Stomach (tissue), 9 donors: ENCODE data around the gene SEMA4D. TPM values are rescaled to one million over a fixed set of nuclear protein-coding genes. Genes with fewer than 3 reads are reported as not detected.

Source experiments
- DNase-seq, 2 donors: peaks; one replicate each; pipeline versions ENCODE4 v3.0.0 to v3.0.0-alpha.2; 2013 to 2019
- H3K27ac ChIP-seq, 5 donors: fragments of 200-600 bp in 4 of 5; sonication (generic) in 4 of 5; one replicate each; pipeline ENCODE4 v1.5.1; 2013 to 2019; ENCODE audit warnings: mild to moderate bottlenecking in 1 of 5, moderate library complexity in 1 of 5
- H3K27me3 ChIP-seq, 3 donors: fragments of 200-600 bp; sonication (generic); one replicate each; pipeline ENCODE4 v1.5.1; 2017 to 2019; ENCODE audit warnings: mixed run types in 1 of 3
- H3K36me3 ChIP-seq, 4 donors: fragments of 200-600 bp; sonication (generic); 1 replicate in 3 of 4; 2 replicates in 1 of 4; pipeline ENCODE4 v1.5.1; 2016 to 2019
- H3K4me1 ChIP-seq, 4 donors: fragments of 200-600 bp; sonication (generic); one replicate each; pipeline ENCODE4 v1.5.1; 2016 to 2019
- H3K4me3 ChIP-seq, 4 donors: fragments of 200-600 bp; sonication (generic) in 3 of 4; one replicate each; pipeline ENCODE4 v1.5.1; 2016 to 2019; ENCODE audit warnings: mild to moderate bottlenecking in 1 of 4
- H3K9me3 ChIP-seq, 4 donors: fragments of 200-600 bp; sonication (generic); one replicate each; pipeline ENCODE4 v1.5.1; 2016 to 2019
- CTCF ChIP-seq, 7 experiments: fragments of 450-650 bp in 4 of 7; fragments of 200-600 bp in 3 of 7; sonication (generic) in 3 of 7; IDR thresholded peaks; one replicate each; pipeline ENCODE4 v1.5.1; 2016 to 2019; ENCODE audit warnings: antibody characterized with exemption in 7 of 7, control low read depth in 2 of 7, mild to moderate bottlenecking in 1 of 7
- EP300 ChIP-seq: sonication (generic); formaldehyde crosslinking; IDR thresholded peaks from one replicate; pipeline ENCODE4 v1.6.1; 2017; ENCODE audit warnings: antibody characterized with exemption
- POLR2A ChIP-seq, 4 donors: fragments of 450-650 bp; IDR thresholded peaks; one replicate each; pipeline ENCODE4 v1.6.1; 2016; ENCODE audit warnings: antibody characterized with exemption in 4 of 4, control low read depth in 2 of 4, mild to moderate bottlenecking in 1 of 4, moderate library complexity in 1 of 4
- POLR2AphosphoS5 ChIP-seq, 3 donors: sonication (generic); formaldehyde crosslinking; IDR thresholded peaks; one replicate each; pipeline ENCODE4 v1.6.1; 2016; ENCODE audit warnings: antibody characterized with exemption in 3 of 3
- WGBS, 5 donors: extraction: QIAGEN DNeasy Blood & Tissue Kit in 3 of 5; methylation state at CpG; one replicate each; pipeline versions ENCODE4 v1.1.5 to v1.1.7; 2013 to 2018; 5-methylcytosine and 5-hydroxymethylcytosine counted together
- intact Hi-C: fragments of 100-400 bp; cut with DNase I; formaldehyde crosslinking; loops from one replicate; pipeline ENCODE4 v1.15.1; 2023; ENCODE audit warnings: low total_unique reads
- polyA plus RNA-seq, 3 donors: library from polyadenylated mRNA; stranded (reverse); fragments of 200-250 nt; gene quantifications; one replicate each; pipeline ENCODE4 v1.2.3, GENCODE V29; 2013
- total RNA-seq, 5 donors: library from RNA; depleted of rRNA; stranded (reverse); fragments of >200 nt; gene quantifications; one replicate each; pipeline versions ENCODE4 v1.1.0 to v1.2.3, GENCODE V29; 2014 to 2016
- donor health status: healthy with polysubstance abuse.
- donor health status: Bipolar disorder and iron deficiency.
- donor health status: healthy.

The SEMA4D gene
- total and polyA plus RNA-seq, 8 donors = 4.9 to 43.3 (median 12.5) TPM

GRCh38 chr9:89421595-89421994 lies 76.3 kb downstream of the SEMA4D start:
- intact Hi-C loops = no loop called here
- no peak for DNase-seq
- Histone ChIP-seq H3K4me3 (no peak overlapping the region), H3K9me3 (no peaks in the 10 kb centered on the region), H3K4me1 (peaks cover 11 to 58% (median 26%) of the 10 kb centered on the region in 4 donors), H3K27ac (peak overlapping the region in 1 of 5 donors; percentile 40), H3K36me3 (no peaks in the 10 kb centered on the region), H3K27me3 (no peaks in the 10 kb centered on the region)
- TF ChIP-seq EP300 = no peak
- no peak for TF ChIP-seq POLR2A (IDR thresholded peaks at IDR 0.05)
- no peak for TF ChIP-seq CTCF (IDR thresholded peaks at IDR 0.05)
- TF ChIP-seq POLR2AphosphoS5 (IDR thresholded peaks at IDR 0.05) = no peak
- 87 to 92% (median 88%) methylated on average over 6 of the region's 6 CpGs for WGBS, 5 donors

- intact Hi-C loops = no loop called here
- Histone ChIP-seq H3K9me3 (no peaks in the 10 kb centered on the region), H3K4me1 (peaks cover 5 to 48% (median 16%) of the 10 kb centered on the region in 4 donors), H3K4me3 (no peak overlapping the region), H3K27ac (peak overlapping the region in 1 of 5 donors; percentile 47), H3K36me3 (peaks cover 0 to 5% (median 2%) of the 10 kb centered on the region in 4 donors), H3K27me3 (no peaks in the 10 kb centered on the region)
- no peak for DNase-seq
- TF ChIP-seq CTCF (IDR thresholded peaks at IDR 0.05) (no peak), POLR2AphosphoS5 (IDR thresholded peaks at IDR 0.05) (no peak), POLR2A (IDR thresholded peaks at IDR 0.05) (no peak), EP300 (no peak)
- 82 to 86% (median 84%) methylated on average over 9 of the region's 9 CpGs for WGBS, 5 donors
Observed at GRCh38 chr9:89420397-89421178, 77.3 kb downstream of the SEMA4D start.

GRCh38 chr9:89419978-89420394 lies 77.9 kb downstream of the SEMA4D start:
- H3K4me3 ChIP-seq = no peak overlapping the region
- intact Hi-C loops = no loop called here
- no peaks in the 10 kb centered on the region for H3K9me3 ChIP-seq
- H3K4me1 ChIP-seq = peaks cover 0 to 42% (median 10%) of the 10 kb centered on the region in 4 donors
- TF ChIP-seq POLR2AphosphoS5 (IDR thresholded peaks at IDR 0.05) = no peak
- TF ChIP-seq EP300 = no peak
- no peak for TF ChIP-seq POLR2A (IDR thresholded peaks at IDR 0.05)
- TF ChIP-seq CTCF (IDR thresholded peaks at IDR 0.05) = no peak
- peaks cover 0 to 8% (median 3%) of the 10 kb centered on the region in 4 donors for H3K36me3 ChIP-seq
- DNase-seq = no peak
- peak overlapping the region in 1 of 5 donors; percentile 47 for H3K27ac ChIP-seq
- WGBS, 5 donors = 70 to 88% (median 77%) methylated on average over 6 of the region's 6 CpGs
- no peaks in the 10 kb centered on the region for H3K27me3 ChIP-seq

- DNase-seq = peak in 1 of 2 donors; percentile 38
- Histone ChIP-seq H3K36me3 (peaks cover 0 to 9% (median 5%) of the 10 kb centered on the region in 4 donors), H3K27me3 (no peaks in the 10 kb centered on the region), H3K4me3 (peak overlapping the region in 1 of 4 donors; percentile 7), H3K27ac (peak overlapping the region; percentile 2 to 73 (median 44)), H3K4me1 (peaks cover 0 to 39% (median 9%) of the 10 kb centered on the region in 4 donors), H3K9me3 (no peaks in the 10 kb centered on the region)
- WGBS, 5 donors = 59 to 73% (median 68%) methylated on average over 21 of the region's 21 CpGs
- TF ChIP-seq EP300 = no peak
- no peak for TF ChIP-seq POLR2AphosphoS5 (IDR thresholded peaks at IDR 0.05)
- no peak for TF ChIP-seq POLR2A (IDR thresholded peaks at IDR 0.05)
- TF ChIP-seq CTCF (IDR thresholded peaks at IDR 0.05) = no peak
- intact Hi-C loops = no loop called here
Observed at GRCh38 chr9:89418882-89419640, 78.9 kb downstream of the SEMA4D start.
